ENCODE data around the gene CUL9.

The CUL9 gene

GRCh38 chr6:43174263-43175112, 7.5 kb upstream of the CUL9 start:
- peak overlapping the region; percentile 96 for H3K4me2 ChIP-seq (ENCODE audit: low read depth, low read length)
- H3K4me3 ChIP-seq (ENCODE audit: low read length), result peak overlapping the region; percentile 46
- H3K9me3 ChIP-seq (replicated peaks; ENCODE audit: insufficient read depth, low read length), result no peaks in the 10 kb centered on the region
- DNase-seq, result peak; percentile 98
- H4K20me1 ChIP-seq (ENCODE audit: insufficient read depth, low read length), result peaks cover 5% of the 10 kb centered on the region; the same call in 1 of the 2 replicates
- H3K27me3 ChIP-seq (replicated peaks; ENCODE audit: insufficient read depth, low read length), result no peaks in the 10 kb centered on the region
- H3K9me2 ChIP-seq (replicated peaks; ENCODE audit: insufficient read depth, low read length), result no peaks in the 10 kb centered on the region
- no peak for TF ChIP-seq EZH2 (optimal IDR thresholded peaks at IDR 0.05; ENCODE audit: low read depth, low read length)
- peak overlapping the region; percentile 69; the same call in 1 of the 2 replicates for H3K27ac ChIP-seq (ENCODE audit: low read length)
- peaks cover 39% of the 10 kb centered on the region for H3K79me2 ChIP-seq (ENCODE audit: low read length)
- peaks cover 18% of the 10 kb centered on the region for H3F3A ChIP-seq (ENCODE audit: insufficient read depth, low read length)
- H3K9ac ChIP-seq (ENCODE audit: low read length), result peak overlapping the region; percentile 37; the same call in 1 of the 2 replicates
- H3K4me1 ChIP-seq (ENCODE audit: low read length), result peaks cover 25% of the 10 kb centered on the region
- H3K36me3 ChIP-seq (replicated peaks; ENCODE audit: insufficient read depth, low read length), result peaks cover 5% of the 10 kb centered on the region; the same call in 1 of the 2 replicates
- H2AFZ ChIP-seq (ENCODE audit: low read length), result peak overlapping the region; percentile 49

- Histone ChIP-seq H4K20me1 (ENCODE audit: insufficient read depth, low read length) (peaks cover 5% of the 10 kb centered on the region; the same call in 1 of the 2 replicates), H3F3A (ENCODE audit: insufficient read depth, low read length) (peaks cover 23% of the 10 kb centered on the region), H3K27me3 (replicated peaks; ENCODE audit: insufficient read depth, low read length) (no peaks in the 10 kb centered on the region), H3K4me1 (ENCODE audit: low read length) (peaks cover 25% of the 10 kb centered on the region), H2AFZ (ENCODE audit: low read length) (no peak overlapping the region), H3K9me2 (replicated peaks; ENCODE audit: insufficient read depth, low read length) (no peaks in the 10 kb centered on the region), H3K4me2 (ENCODE audit: low read depth, low read length) (no peak overlapping the region), H3K4me3 (ENCODE audit: low read length) (no peak overlapping the region), H3K9me3 (replicated peaks; ENCODE audit: insufficient read depth, low read length) (no peaks in the 10 kb centered on the region), H3K36me3 (replicated peaks; ENCODE audit: insufficient read depth, low read length) (peaks cover 5% of the 10 kb centered on the region; the same call in 1 of the 2 replicates), H3K9ac (ENCODE audit: low read length) (no peak overlapping the region), H3K27ac (ENCODE audit: low read length) (no peak overlapping the region), H3K79me2 (ENCODE audit: low read length) (peaks cover 39% of the 10 kb centered on the region)
- TF ChIP-seq EZH2 (optimal IDR thresholded peaks at IDR 0.05; ENCODE audit: low read depth, low read length), result no peak
- TF ChIP-seq EZH2phosphoT487 (IDR thresholded peaks at IDR 0.05; ENCODE audit: low read length), result no peak
- no peak for TF ChIP-seq CTCF (IDR thresholded peaks at IDR 0.05; ENCODE audit: low read length)
- no peak for DNase-seq
These were observed 6.1 kb upstream of the CUL9 start for GRCh38 chr6:43175676-43176422.

- no peak for TF ChIP-seq CTCF (IDR thresholded peaks at IDR 0.05; ENCODE audit: low read length)
- TF ChIP-seq EZH2 (optimal IDR thresholded peaks at IDR 0.05; ENCODE audit: low read depth, low read length), result no peak
- no peak for TF ChIP-seq EZH2phosphoT487 (IDR thresholded peaks at IDR 0.05; ENCODE audit: low read length)
- H3K9me3 ChIP-seq (replicated peaks; ENCODE audit: insufficient read depth, low read length), result no peaks in the 10 kb centered on the region
- DNase-seq, result no peak
- H3K4me1 ChIP-seq (ENCODE audit: low read length), result peaks cover 25% of the 10 kb centered on the region
- no peaks in the 10 kb centered on the region for H3K27me3 ChIP-seq (replicated peaks; ENCODE audit: insufficient read depth, low read length)
- H3K79me2 ChIP-seq (ENCODE audit: low read length), result peaks cover 39% of the 10 kb centered on the region
- no peak overlapping the region for H2AFZ ChIP-seq (ENCODE audit: low read length)
- H3K4me2 ChIP-seq (ENCODE audit: low read depth, low read length), result no peak overlapping the region
- H3K9ac ChIP-seq (ENCODE audit: low read length), result no peak overlapping the region
- no peaks in the 10 kb centered on the region for H3K9me2 ChIP-seq (replicated peaks; ENCODE audit: insufficient read depth, low read length)
- peaks cover 24% of the 10 kb centered on the region for H3F3A ChIP-seq (ENCODE audit: insufficient read depth, low read length)
- peaks cover 5% of the 10 kb centered on the region; the same call in 1 of the 2 replicates for H4K20me1 ChIP-seq (ENCODE audit: insufficient read depth, low read length)
- H3K4me3 ChIP-seq (ENCODE audit: low read length), result no peak overlapping the region
- H3K27ac ChIP-seq (ENCODE audit: low read length), result no peak overlapping the region
- peaks cover 5% of the 10 kb centered on the region; the same call in 1 of the 2 replicates for H3K36me3 ChIP-seq (replicated peaks; ENCODE audit: insufficient read depth, low read length)
These were observed 5.6 kb upstream of the CUL9 start for GRCh38 chr6:43176423-43176786.
